HG02981 (cell line): ENCODE results near the gene IQCM.

Experiments used
- ATAC-seq: cut with Tn5 transposase; IDR thresholded peaks from one replicate; pipeline ENCODE4 v1.9.1; 2021; ENCODE audit warnings: mild to moderate bottlenecking, moderate library complexity; ENCODE audit not compliant: unreplicated experiment

IQCM gene

DNA sequence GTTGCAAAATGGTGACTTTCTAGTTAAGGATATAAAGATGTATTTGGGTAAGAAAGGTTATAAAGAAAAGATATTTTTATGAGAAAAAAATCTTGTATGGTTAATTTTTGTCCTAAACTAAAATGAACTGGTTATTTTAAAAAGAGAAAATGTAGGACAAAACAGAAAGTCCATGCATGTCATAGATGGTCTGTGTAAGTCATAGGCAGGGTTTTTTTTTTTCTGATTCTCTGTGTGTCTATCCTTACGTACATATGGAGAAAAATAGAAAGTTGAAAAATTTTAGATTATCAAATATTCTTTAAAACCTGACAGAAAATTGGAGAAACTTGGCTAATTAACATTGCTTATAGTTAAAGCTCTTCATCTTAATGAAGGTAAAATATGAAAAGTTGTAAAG, 493.4 kb downstream of the IQCM start:
- no peak for ATAC-seq

DNA sequence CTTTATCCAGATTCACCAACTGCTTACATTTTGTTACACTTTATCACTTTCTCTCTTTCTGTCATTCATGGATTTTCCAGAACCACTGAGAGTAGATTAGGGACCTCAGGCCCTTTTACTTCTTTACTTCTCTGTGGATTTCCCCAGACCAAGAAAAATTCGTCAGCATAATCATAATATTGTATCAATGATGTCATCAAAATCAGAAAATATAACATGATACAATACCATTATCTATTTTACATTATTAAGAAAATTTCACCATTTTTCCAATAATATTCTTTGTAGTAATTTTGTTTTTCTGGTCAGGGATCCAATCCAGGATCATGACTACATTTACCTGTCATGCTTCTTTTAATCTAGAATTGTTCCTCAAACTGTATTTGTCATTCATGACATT, 494.2 kb downstream of the IQCM start:
- no peak for ATAC-seq

DNA sequence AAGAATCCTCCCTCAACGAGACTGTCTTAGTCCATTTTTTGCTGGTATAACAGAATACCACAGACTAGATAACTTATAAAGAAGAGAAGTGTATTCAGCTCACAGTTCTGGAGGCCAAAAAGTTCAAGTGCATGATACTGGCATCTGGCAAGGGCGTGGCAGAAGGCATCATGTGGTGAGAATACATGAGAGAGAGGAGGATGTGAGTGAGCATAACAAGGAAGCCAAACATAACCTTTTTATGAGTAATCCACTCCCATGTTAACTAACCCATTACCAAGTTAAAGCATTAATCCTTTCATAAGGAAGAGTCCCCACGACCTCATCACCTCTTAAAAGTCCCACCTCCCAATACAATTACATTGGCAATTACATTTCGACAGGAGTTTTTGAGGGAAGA, 504.6 kb downstream of the IQCM start:
- no peak for ATAC-seq

DNA sequence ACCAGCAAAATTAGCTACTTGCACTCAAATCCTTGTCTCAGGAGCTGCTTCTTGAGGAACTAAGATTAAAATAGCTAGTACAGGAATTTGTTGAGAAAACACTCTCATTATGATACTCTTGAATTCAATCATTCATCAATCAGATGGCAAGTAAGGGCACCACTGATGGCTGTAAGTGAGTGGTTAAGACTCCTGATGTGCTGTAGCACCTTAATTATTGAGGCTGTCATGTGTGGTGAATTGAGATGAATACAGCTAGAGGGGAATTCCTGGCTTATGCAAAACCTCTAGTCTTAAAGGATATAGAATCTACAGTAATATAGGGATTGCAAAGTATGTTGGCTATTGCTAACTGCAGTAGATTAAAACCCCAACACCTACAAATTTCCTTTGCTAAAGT, 509.1 kb downstream of the IQCM start:
- no peak for ATAC-seq
